ENCODE measurements around the gene LIPT2.

Gene LIPT2

DNA sequence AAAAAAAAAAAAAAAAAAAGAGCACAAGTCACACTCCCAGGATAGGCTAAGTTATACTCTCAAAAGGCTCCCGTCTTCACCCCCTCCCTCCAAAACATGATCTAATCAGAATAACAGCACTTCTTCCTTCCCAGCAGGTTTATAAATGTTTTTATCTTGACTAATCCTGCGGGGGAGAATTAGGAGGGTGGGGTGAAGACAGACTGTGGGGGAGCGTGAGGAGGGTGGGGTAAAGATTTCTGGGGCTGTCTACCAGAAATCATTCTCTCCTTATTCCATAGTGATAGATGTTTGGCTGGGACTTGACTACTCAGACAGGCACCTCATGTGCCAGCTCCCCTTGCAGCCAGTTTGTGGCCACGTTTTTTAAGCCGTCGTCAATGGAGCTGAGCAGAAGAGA is 43.2 kb downstream of the LIPT2 start:
- TF ChIP-seq ARNT (IDR thresholded peaks at IDR 0.05) (no peak), FOXK2 (IDR thresholded peaks at IDR 0.05) (no peak), NFRKB (IDR thresholded peaks at IDR 0.05) (no peak), FOXA1 (IDR thresholded peaks at IDR 0.05) (no peak), SP1 (IDR thresholded peaks at IDR 0.05) (no peak), LEF1 (IDR thresholded peaks at IDR 0.05; ENCODE audit: borderline replicate concordance) (no peak), ELF4 (IDR thresholded peaks at IDR 0.05) (no peak), HDGF (IDR thresholded peaks at IDR 0.05; ENCODE audit: borderline replicate concordance) (no peak), CTBP1 (IDR thresholded peaks at IDR 0.05; ENCODE audit: borderline replicate concordance) (no peak), BHLHE40 (IDR thresholded peaks at IDR 0.05; ENCODE audit: borderline replicate concordance) (no peak), TARDBP (IDR thresholded peaks at IDR 0.05) (no peak), FOXM1 (IDR thresholded peaks at IDR 0.05; ENCODE audit: borderline replicate concordance) (no peak), L3MBTL2 (conservative IDR thresholded peaks at IDR 0.05) (no peak), SUZ12 (IDR thresholded peaks at IDR 0.05) (no peak), ZNF384 (IDR thresholded peaks at IDR 0.05) (no peak)
- TF ChIP-seq, protein P1, sequence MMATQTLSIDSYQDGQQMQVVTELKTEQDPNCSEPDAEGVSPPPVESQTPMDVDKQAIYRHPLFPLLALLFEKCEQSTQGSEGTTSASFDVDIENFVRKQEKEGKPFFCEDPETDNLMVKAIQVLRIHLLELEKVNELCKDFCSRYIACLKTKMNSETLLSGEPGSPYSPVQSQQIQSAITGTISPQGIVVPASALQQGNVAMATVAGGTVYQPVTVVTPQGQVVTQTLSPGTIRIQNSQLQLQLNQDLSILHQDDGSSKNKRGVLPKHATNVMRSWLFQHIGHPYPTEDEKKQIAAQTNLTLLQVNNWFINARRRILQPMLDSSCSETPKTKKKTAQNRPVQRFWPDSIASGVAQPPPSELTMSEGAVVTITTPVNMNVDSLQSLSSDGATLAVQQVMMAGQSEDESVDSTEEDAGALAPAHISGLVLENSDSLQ (IDR thresholded peaks at IDR 0.05) = no peak
- ChIA-PET POLR2A (interaction anchor here (0.7 to 2.5 kb wide), 3 partner anchors 43 to 60 kb away, joined by 3 to 9 read pairs (median 3); partner anchors contain the start of genes LIPT2 and PGM2L1), CTCF (interaction anchor here (0.6 to 5.1 kb wide), 14 partner anchors 8 to 1998 kb away, joined by 3 to 39 read pairs (median 5); no protein-coding TSS in a partner anchor)
- no peak for DNase-seq (ENCODE audit: extremely low spot score)

DNA sequence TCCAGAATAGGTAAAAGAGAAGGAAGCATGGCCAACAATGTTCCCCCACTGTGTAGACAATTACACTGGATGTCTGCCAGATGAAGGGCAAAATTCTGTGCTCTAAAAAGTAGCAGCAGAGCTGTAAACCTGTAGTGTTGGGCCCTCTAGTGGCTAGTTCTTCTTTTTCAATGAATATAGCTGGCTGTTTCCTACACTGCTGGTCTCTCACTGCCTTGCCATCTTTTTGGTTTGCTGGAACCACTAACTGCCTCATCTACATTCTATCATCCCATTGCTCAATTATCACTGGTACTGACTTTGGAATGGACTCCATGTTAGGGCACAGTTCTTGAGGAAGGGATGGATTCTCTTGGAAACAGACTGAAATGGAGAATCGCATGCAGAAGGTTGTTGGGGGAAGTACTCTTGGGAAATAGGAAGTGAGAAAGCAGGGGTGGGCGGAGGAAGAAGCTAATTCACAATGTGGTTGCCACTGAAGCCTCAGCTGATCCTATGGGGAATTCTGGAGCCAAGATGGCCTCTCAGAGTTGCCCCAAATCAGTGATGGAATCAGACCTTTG is 44.1 kb downstream of the LIPT2 start:
- TF ChIP-seq FOXK2 (IDR thresholded peaks at IDR 0.05) (no peak), L3MBTL2 (conservative IDR thresholded peaks at IDR 0.05) (no peak), BHLHE40 (IDR thresholded peaks at IDR 0.05; ENCODE audit: borderline replicate concordance) (no peak), ZNF384 (IDR thresholded peaks at IDR 0.05) (no peak), SP1 (IDR thresholded peaks at IDR 0.05) (no peak), LEF1 (IDR thresholded peaks at IDR 0.05; ENCODE audit: borderline replicate concordance) (no peak), FOXA1 (IDR thresholded peaks at IDR 0.05) (no peak), NFRKB (IDR thresholded peaks at IDR 0.05) (no peak), ARNT (IDR thresholded peaks at IDR 0.05) (no peak)
- TF ChIP-seq, protein P1 (IDR thresholded peaks at IDR 0.05) = no peak
- ChIA-PET CTCF (interaction anchor here (0.5 to 5.1 kb wide), 17 partner anchors 9 to 1999 kb away, joined by 3 to 39 read pairs (median 4); no protein-coding TSS in a partner anchor), POLR2A (interaction anchor here (0.7 to 2.5 kb wide), 2 partner anchors 44 to 51 kb away, joined by 4 to 9 read pairs; partner anchors contain the start of genes LIPT2 and PGM2L1)
- DNase-seq (ENCODE audit: extremely low spot score) = peak; percentile 69

DNA sequence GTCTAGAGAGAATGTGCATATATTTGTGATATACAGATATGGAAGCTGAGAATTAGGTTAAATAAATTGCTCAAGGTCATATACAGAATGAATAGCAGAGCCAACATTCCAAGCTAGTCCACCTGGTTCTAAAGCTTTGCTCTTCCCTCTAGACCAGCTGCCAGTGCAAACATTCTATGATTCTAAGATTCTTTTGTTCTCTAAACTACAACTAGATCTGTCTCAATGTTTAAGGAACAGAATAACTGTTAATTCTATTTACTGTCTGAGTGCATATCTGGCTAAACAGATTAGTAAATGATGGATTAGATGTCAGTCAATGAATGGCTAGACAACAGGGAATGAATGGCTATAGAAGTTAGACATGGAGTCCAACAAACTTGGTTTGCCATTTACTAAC is 45.8 kb downstream of the LIPT2 start:
- TF ChIP-seq ARNT (IDR thresholded peaks at IDR 0.05) = no peak
- no peak for TF ChIP-seq CTBP1 (IDR thresholded peaks at IDR 0.05; ENCODE audit: borderline replicate concordance)
- TF ChIP-seq, protein P1 (IDR thresholded peaks at IDR 0.05) = no peak
- no peak for TF ChIP-seq SUZ12 (IDR thresholded peaks at IDR 0.05)
- no peak for TF ChIP-seq BHLHE40 (IDR thresholded peaks at IDR 0.05; ENCODE audit: borderline replicate concordance)
- POLR2A ChIA-PET = no interaction called here
- no peak for DNase-seq (ENCODE audit: extremely low spot score)
- CTCF ChIA-PET = interaction anchor here (0.5 kb wide), 1 partner anchor 40 kb away, joined by 3 read pairs; no protein-coding TSS in a partner anchor

DNA sequence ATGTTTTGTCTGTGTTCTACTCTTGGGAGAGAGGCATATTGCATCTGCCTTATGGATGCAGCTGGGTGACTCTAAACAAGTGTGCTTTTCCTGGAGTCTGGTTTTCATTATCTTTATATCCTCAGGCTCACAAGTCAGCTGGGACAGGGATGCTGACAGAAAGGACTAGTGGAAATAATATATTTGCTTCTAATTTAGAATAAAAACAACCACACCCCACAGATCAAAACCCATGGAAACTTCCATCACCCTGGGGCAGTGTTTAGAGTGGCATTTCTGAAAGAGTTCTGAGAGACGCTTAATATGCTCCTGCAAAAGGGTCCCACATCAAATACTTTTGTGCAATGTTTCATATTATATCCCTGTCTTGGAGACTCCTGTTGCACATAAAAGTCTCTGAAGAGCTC is 47.0 kb downstream of the LIPT2 start:
- ChIA-PET CTCF (interaction anchor here (0.7 kb wide), 1 partner anchor 57 kb away, joined by 3 read pairs; no protein-coding TSS in a partner anchor), POLR2A (no interaction called here)
- no peak for TF ChIP-seq FOXM1 (IDR thresholded peaks at IDR 0.05; ENCODE audit: borderline replicate concordance)
- no peak for DNase-seq (ENCODE audit: extremely low spot score)

DNA sequence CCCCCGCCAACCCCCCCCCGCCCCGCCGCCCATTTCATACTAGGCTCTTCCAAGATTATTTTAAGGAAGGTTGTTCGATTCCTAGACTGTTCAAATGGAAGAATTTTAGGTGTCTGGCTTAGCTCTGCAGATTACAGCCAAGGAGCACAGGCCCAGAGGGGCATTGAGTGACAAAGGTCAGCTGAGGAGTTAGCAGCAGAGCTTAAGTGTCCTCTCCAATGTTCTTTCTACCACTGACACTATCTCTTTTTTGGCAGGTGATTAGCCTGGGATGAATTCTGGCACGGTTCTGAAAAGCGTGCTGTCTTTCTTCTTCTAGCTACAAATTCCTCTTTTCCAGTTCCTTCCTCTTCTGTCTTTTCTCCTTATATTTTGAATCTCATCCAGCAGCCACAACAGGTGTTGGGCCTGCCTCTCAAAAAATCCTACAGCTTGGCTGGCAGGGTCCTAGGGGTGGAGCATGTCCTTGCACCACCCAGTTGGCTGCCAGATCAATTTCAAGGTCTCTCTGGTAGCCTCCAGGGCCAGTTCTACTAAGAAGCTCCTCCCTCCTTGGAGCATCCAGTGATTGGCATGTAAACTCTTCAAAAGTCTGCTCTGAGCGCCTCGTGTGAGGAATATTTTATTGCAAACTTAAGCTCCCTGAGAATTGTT is 49.2 kb downstream of the LIPT2 start:
- POLR2A ChIA-PET = interaction anchor here (0.7 to 3.0 kb wide), 5 partner anchors 46 to 148 kb away, joined by 3 to 17 read pairs (median 5); partner anchors contain the start of genes PGM2L1 and POLD3
- DNase-seq (ENCODE audit: extremely low spot score) = no peak
- TF ChIP-seq HDGF (IDR thresholded peaks at IDR 0.05; ENCODE audit: borderline replicate concordance) (no peak), FOXK2 (IDR thresholded peaks at IDR 0.05) (no peak), FOXM1 (IDR thresholded peaks at IDR 0.05; ENCODE audit: borderline replicate concordance) (no peak), CTBP1 (IDR thresholded peaks at IDR 0.05; ENCODE audit: borderline replicate concordance) (no peak), L3MBTL2 (conservative IDR thresholded peaks at IDR 0.05) (no peak), TARDBP (IDR thresholded peaks at IDR 0.05) (no peak), NFRKB (IDR thresholded peaks at IDR 0.05) (no peak), BHLHE40 (IDR thresholded peaks at IDR 0.05; ENCODE audit: borderline replicate concordance) (no peak)
- TF ChIP-seq, protein P1 (IDR thresholded peaks at IDR 0.05) = no peak
- CTCF ChIA-PET = interaction anchor here (0.7 to 2.6 kb wide), 3 partner anchors 9 to 55 kb away, joined by 3 to 13 read pairs (median 7); no protein-coding TSS in a partner anchor
